Adrenal gland (tissue), 12 donors: ENCODE data around the gene MICAL3. TPM values are rescaled to one million over a fixed set of nuclear protein-coding genes. Genes with fewer than 3 reads are reported as not detected.

Experiments
- DNase-seq, 7 donors: peaks; one replicate each; pipeline ENCODE4 v3.0.0-alpha.2; 2019 to 2020
- H3K27ac ChIP-seq, 5 donors: fragments of 200-600 bp; sonication (generic) in 4 of 5; 1 replicate in 3 of 5; 2 replicates in 2 of 5; pipeline versions ENCODE4 v1.5.1 to v1.8.0; 2016 to 2020; ENCODE audit warnings: mild to moderate bottlenecking in 1 of 5
- H3K27me3 ChIP-seq: fragments of 200-600 bp; 2 replicates; pipeline ENCODE4 v1.8.0; 2021
- H3K36me3 ChIP-seq, 2 donors: fragments of 200-600 bp; replicated peaks in 1 of 2; 1 replicate in 1 of 2; 2 replicates in 1 of 2; pipeline versions ENCODE4 v1.5.1 to v1.8.0; 2018 to 2022
- H3K4me1 ChIP-seq, 2 donors: fragments of 200-600 bp; replicated peaks in 1 of 2; 1 replicate in 1 of 2; 2 replicates in 1 of 2; pipeline versions ENCODE4 v1.5.1 to v1.8.0; 2018 to 2021
- H3K4me3 ChIP-seq, 4 donors: fragments of 200-600 bp; sonication (generic) in 3 of 4; one replicate each; pipeline ENCODE4 v1.5.1; 2016 to 2018
- H3K9me3 ChIP-seq, 3 donors: fragments of 200-600 bp; sonication (generic) in 1 of 3; replicated peaks in 1 of 3; 1 replicate in 2 of 3; 2 replicates in 1 of 3; pipeline versions ENCODE4 v1.5.1 to v1.8.0; 2016 to 2021
- POLR2A ChIP-seq, 2 donors: fragments of 450-650 bp; IDR thresholded peaks; one replicate each; pipeline ENCODE4 v1.6.1; 2017; ENCODE audit warnings: antibody characterized with exemption in 2 of 2, mild to moderate bottlenecking in 2 of 2, moderate library complexity in 1 of 2
- WGBS, 4 donors: extraction: QIAGEN DNeasy Blood & Tissue Kit in 2 of 4; methylation state at CpG; one replicate each; pipeline versions ENCODE4 v1.1.5 to v1.1.7; 2013 to 2017; 5-methylcytosine and 5-hydroxymethylcytosine counted together
- intact Hi-C, 2 donors: fragments of 100-400 bp; cut with DNase I; formaldehyde crosslinking; loops; one replicate each; pipeline versions ENCODE4 v1.14.1 to v1.15.0; 2022 to 2023
- polyA plus RNA-seq, 3 donors: library from polyadenylated mRNA; stranded (reverse); fragments of 200-250 nt in 2 of 3; fragments of 350-450 nt in 1 of 3; fragmentation: Illumina TruSeq in 1 of 3; extraction: RNeasy Lipid Tissue Mini Kit (QIAGEN cat#74804) in 1 of 3; gene quantifications; one replicate each; pipeline ENCODE4 v1.2.3, GENCODE V29; 2013 to 2014
- total RNA-seq, 9 donors: library from RNA; depleted of rRNA in 4 of 9; stranded (reverse); fragments of >200 nt in 4 of 9; fragments of 120-200 nt in 1 of 9; fragmentation: NEBNext Ultra II Directional in 1 of 9; extraction: Animal tissue kit (Norgen Biotek cat#: 25700) in 1 of 9; gene quantifications; one replicate each; pipeline versions ENCODE4 v1.1.0 to v1.2.4, GENCODE V29; 2013 to 2023
- TF ChIP-seq, protein P1 (sequence below), 6 experiments: fragments of 450-650 bp in 4 of 6; fragments of 200-600 bp in 2 of 6; sonication (generic) in 1 of 6; IDR thresholded peaks; 1 replicate in 5 of 6; 2 replicates in 1 of 6; pipeline versions ENCODE4 v1.5.1 to v1.8.0; 2016 to 2021; ENCODE audit warnings: antibody characterized with exemption in 6 of 6, mild to moderate bottlenecking in 2 of 6, moderate library complexity in 1 of 6
- donor health status: healthy with polysubstance abuse.
- donor health status: Bipolar disorder and iron deficiency.
- donor health status: DM: yes; HTN: yes; CAD: no.
- donor health status: DM: no; HTN: no; CAD: no.
- donor health status: DM: no; HTN: no; CAD: no.
- donor health status: DM: yes; HTN: yes; CAD: no.

The MICAL3 gene
- total and polyA plus RNA-seq, 12 donors, result 10.9 to 82.6 (median 34.4) TPM

DNA sequence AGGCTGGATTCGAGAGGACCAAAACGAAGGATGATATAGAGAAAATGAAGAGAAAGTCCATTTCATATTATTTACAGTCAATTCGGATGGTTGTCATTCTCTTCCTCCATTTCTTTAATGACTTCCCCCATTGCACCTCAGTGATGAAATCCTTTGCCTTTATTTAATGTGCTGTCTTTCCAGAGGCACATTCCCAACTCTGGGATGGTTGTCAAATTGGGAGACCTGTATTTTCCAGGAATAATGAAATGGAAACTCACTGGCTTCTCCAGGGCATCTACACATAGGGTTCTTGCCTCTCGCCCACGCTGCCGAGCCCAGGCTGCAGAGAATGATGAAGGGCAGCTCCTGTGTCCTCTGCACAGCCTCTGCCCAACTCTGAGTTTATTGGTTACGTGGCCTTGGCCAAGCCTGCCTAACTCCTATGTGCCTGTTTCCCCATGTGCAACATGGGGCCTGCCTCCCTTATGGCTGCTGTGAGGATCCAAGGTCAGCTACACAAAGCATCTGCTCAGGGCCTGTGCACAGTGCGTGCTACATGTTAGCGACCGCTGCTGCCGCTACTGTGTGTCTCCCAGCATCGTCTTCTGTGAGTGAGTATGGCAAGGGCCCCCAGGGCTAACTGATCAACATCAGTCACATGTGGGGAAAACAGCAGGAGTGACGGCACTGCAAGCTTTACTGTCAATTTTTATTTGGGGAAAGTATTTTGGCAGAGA, 168.6 kb downstream of the MICAL3 start:
- H3K9me3 ChIP-seq, result no peaks in the 10 kb centered on the region
- no peaks in the 10 kb centered on the region for H3K27me3 ChIP-seq
- peaks cover 0 to 7% of the 10 kb centered on the region in 2 donors for H3K36me3 ChIP-seq
- no peak overlapping the region for H3K27ac ChIP-seq
- no peak for TF ChIP-seq POLR2A (IDR thresholded peaks at IDR 0.05)
- TF ChIP-seq, protein P1, sequence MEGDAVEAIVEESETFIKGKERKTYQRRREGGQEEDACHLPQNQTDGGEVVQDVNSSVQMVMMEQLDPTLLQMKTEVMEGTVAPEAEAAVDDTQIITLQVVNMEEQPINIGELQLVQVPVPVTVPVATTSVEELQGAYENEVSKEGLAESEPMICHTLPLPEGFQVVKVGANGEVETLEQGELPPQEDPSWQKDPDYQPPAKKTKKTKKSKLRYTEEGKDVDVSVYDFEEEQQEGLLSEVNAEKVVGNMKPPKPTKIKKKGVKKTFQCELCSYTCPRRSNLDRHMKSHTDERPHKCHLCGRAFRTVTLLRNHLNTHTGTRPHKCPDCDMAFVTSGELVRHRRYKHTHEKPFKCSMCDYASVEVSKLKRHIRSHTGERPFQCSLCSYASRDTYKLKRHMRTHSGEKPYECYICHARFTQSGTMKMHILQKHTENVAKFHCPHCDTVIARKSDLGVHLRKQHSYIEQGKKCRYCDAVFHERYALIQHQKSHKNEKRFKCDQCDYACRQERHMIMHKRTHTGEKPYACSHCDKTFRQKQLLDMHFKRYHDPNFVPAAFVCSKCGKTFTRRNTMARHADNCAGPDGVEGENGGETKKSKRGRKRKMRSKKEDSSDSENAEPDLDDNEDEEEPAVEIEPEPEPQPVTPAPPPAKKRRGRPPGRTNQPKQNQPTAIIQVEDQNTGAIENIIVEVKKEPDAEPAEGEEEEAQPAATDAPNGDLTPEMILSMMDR (IDR thresholded peaks at IDR 0.05), result no peak
- no peak overlapping the region for H3K4me3 ChIP-seq
- intact Hi-C loops, result no loop called here
- no peaks in the 10 kb centered on the region for H3K4me1 ChIP-seq
- WGBS, 4 donors, result 83 to 90% (median 87%) methylated on average over 13 of the region's 13 CpGs
- DNase-seq, result no peak

DNA sequence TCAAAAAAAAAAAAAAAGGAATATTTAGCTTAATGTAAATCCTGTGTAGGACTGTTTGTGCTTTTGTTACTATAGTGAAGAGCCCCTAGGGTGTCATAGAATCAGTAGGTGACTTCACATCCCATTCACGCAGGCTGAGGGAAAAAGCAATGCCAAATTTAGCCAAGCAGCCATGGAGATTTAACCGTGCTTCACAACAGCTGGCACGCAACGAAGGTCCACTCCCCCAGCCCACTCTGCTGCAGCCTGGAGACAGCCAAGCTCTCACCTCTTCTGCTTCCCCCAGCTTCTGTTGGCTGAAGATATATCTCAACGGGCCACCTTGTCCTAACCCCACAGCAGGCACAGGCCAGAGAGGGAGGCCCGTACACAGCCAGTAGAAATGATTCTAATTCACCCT, 171.3 kb downstream of the MICAL3 start:
- DNase-seq, result no peak
- no peak for TF ChIP-seq POLR2A (IDR thresholded peaks at IDR 0.05)
- TF ChIP-seq, protein P1 (IDR thresholded peaks at IDR 0.05), result no peak
- no peaks in the 10 kb centered on the region for H3K27me3 ChIP-seq
- H3K4me1 ChIP-seq, result no peaks in the 10 kb centered on the region
- intact Hi-C loops, result no loop called here
- no peak overlapping the region for H3K27ac ChIP-seq
- H3K9me3 ChIP-seq, result no peaks in the 10 kb centered on the region
- H3K36me3 ChIP-seq, result no peaks in the 10 kb centered on the region
- 72 to 89% (median 79%) methylated on average over 6 of the region's 6 CpGs for WGBS, 4 donors
- no peak overlapping the region for H3K4me3 ChIP-seq

DNA sequence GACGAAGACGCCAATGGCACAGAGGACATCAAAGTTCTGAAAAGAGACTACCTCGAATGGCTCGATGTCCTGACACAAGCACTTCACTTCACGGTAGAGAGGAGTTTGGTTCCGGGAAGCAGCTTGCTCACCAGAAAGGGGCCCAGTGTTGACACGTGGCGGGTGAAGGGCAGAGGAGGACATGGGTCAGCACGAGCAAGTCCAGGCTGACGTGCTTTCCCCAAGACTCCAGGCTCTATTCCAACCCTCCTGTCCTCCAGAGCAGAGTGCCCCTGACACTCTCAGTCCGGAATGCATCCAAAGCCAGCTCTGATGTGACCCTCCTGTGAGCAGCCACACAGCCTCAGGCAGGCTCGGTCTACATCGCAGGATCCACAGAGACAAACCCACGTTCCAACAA, 172.6 kb downstream of the MICAL3 start:
- no peak for TF ChIP-seq POLR2A (IDR thresholded peaks at IDR 0.05)
- TF ChIP-seq, protein P1 (IDR thresholded peaks at IDR 0.05), result no peak
- no peak overlapping the region for H3K4me3 ChIP-seq
- H3K4me1 ChIP-seq, result peaks cover 0 to 8% of the 10 kb centered on the region in 2 donors
- intact Hi-C loops, result no loop called here
- no peak overlapping the region for H3K27ac ChIP-seq
- H3K27me3 ChIP-seq, result no peaks in the 10 kb centered on the region
- peak in 2 of 7 donors; percentile 15 to 30 for DNase-seq
- no peaks in the 10 kb centered on the region for H3K36me3 ChIP-seq
- 77 to 85% (median 83%) methylated on average over 11 to 14 of the region's 14 CpGs for WGBS, 4 donors
- H3K9me3 ChIP-seq, result no peaks in the 10 kb centered on the region

DNA sequence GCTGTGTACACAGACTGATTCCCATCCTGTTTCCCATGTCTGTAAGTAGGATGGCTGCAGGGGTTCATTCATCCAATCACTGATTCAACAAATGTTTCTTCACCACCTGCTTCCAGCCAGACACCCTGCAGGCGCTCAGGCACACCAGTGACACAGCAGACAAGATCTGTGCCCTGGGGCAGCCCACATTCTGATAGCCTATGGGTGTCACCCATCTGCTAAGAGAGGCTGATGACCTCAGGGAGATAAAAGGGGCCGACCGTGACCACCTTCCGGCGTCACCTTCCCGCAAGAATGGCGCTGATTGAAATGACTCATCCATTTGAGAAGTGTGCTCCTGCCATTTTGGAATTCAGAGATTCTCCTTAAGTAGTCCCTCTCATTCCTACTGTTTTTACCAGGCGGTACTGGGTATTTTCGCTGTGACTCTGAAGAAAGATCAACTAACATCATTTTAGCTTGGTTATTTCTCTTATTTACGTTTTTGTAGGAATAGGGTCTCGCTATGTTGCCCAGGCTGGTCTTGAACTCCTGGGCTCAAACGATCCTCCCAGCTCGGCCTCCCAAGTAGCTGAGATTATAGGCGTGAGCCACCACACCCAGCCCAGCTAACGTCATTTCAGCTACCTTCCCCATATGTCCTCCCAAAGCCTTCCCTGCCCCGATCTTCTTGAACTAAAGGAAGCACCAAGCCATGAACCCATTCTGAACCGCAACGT, 176.8 kb downstream of the MICAL3 start:
- peak in 1 of 7 donors; percentile 65 for DNase-seq
- Histone ChIP-seq H3K27ac (peak overlapping the region in 1 of 5 donors; percentile 58), H3K4me3 (no peak overlapping the region), H3K27me3 (no peaks in the 10 kb centered on the region), H3K9me3 (no peaks in the 10 kb centered on the region), H3K4me1 (peaks cover 0 to 28% of the 10 kb centered on the region in 2 donors), H3K36me3 (no peaks in the 10 kb centered on the region)
- 90 to 96% (median 93%) methylated on average over 17 to 18 of the region's 18 CpGs for WGBS, 4 donors
- intact Hi-C loops, result no loop called here
- TF ChIP-seq, protein P1 (IDR thresholded peaks at IDR 0.05), result no peak
- no peak for TF ChIP-seq POLR2A (IDR thresholded peaks at IDR 0.05)
